ENCODE measurements around the gene POU6F2.

POU6F2 gene

DNA sequence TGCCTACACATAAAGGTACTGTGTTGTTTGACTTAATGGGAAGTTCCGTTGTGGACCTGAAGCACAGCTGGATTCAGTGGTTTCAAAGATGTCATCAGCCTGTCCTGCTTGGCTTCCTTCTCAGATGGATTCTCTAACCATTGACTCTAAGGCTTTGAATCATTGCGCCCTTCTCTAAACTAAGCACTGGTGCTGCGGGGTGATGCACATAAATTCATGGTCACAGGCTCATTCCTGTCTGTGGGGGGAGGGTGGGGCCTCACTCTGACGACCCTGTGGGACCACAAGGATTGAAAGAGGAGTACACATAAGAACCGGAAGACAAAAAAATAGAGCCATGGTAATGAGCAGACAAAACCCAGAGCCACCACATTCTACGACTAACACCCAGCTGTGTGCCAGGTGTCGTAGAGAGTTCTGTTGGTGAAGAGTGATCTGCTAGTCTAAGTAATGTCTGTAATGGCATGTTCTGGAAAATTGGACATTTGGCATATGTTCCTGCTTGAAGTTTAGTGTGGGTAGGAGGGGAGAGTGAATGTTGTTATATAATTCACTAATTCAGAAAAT lies 491.2 kb downstream of the POU6F2 start:
- H3K4me3 ChIP-seq (ENCODE audit: low read depth, low read length) = no peak overlapping the region
- TF ChIP-seq, protein P1, sequence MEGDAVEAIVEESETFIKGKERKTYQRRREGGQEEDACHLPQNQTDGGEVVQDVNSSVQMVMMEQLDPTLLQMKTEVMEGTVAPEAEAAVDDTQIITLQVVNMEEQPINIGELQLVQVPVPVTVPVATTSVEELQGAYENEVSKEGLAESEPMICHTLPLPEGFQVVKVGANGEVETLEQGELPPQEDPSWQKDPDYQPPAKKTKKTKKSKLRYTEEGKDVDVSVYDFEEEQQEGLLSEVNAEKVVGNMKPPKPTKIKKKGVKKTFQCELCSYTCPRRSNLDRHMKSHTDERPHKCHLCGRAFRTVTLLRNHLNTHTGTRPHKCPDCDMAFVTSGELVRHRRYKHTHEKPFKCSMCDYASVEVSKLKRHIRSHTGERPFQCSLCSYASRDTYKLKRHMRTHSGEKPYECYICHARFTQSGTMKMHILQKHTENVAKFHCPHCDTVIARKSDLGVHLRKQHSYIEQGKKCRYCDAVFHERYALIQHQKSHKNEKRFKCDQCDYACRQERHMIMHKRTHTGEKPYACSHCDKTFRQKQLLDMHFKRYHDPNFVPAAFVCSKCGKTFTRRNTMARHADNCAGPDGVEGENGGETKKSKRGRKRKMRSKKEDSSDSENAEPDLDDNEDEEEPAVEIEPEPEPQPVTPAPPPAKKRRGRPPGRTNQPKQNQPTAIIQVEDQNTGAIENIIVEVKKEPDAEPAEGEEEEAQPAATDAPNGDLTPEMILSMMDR (IDR thresholded peaks at IDR 0.05; ENCODE audit: low read depth, low read length) = no peak

DNA sequence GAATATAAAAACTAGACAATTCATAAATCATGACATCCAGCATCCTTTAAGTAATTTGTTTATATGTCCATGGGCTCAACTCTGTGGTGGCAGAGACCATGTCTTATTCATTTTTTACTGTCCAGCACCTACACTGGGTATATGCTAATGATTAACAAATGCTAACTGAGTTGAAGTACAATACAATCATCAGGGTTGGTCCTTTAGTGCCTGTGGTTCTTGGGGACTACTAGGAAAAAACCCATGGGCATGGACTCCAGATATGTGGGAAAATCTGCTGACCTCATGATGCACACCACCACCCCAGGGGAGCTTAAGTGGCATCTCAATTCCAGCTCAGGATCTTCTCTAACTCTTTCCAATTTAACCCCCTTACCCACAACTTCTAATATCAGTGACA lies 503.2 kb downstream of the POU6F2 start:
- no peak overlapping the region for H3K4me3 ChIP-seq (ENCODE audit: low read depth, low read length)
- TF ChIP-seq, protein P1 (IDR thresholded peaks at IDR 0.05; ENCODE audit: low read depth, low read length) = no peak

DNA sequence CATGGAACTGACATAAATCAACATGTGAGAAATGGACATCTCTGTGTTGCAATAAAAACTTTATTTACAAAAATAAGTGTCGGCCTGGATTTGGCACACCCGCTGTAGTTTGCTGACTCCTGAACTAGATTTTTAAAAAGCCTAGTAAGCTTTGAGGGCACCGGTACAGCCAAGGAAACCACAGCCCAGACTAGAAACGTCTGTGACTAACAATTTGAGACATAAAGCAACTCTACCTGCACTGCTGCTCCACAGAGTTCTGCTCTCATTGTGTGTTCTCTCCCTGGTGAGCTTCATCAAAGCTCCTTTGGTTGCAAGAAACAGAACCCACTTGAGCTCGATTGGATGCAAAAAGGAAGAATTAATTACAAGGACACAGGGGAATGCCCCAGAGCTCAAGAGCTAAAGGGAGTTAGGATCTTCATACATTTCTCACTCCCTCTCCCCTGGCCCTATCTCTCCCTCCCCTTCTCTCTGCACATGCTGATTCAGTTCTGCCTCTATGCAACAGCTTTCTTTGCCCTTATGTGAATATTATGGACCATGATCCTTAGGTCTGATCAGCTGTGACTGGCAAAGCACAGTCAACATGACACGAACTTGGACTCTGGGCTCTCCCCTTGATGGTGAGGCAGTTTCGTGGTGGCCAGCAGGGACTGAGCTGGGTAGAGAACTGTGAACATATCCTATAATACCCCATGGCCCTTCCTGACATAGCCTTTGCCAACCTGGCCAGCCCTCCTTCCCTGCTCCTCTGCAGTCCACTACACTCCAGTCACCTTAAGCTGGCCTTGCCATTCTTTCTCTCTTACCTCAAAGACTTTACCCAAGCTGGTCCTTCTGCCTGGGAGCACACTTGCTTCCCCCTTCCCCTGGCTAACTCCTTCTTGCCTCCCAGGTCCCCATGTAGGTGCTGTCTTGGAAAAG lies 511.0 kb downstream of the POU6F2 start:
- TF ChIP-seq, protein P1 (IDR thresholded peaks at IDR 0.05; ENCODE audit: low read depth, low read length) = no peak
- H3K4me3 ChIP-seq (ENCODE audit: low read depth, low read length) = no peak overlapping the region

DNA sequence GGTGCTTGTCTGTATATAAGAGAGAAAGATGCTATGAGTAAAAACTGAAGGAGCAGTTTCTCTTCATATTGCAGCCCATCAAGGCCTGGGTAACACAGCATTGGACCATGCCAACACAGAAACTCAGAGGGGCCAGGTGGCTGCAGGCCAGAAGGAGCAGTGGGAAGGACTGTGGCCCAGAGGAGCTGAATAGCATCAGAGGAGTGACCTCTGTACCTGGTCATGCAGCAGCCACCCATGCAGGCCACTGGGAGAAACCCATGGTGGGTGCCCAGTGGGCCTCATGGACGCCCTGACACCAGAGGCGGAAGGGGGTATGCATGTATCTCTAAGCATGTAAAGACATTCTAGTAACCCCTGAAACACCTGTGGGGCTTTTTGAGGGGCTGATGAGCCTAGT lies 512.6 kb downstream of the POU6F2 start:
- TF ChIP-seq, protein P1 (IDR thresholded peaks at IDR 0.05; ENCODE audit: low read depth, low read length) = no peak
- no peak overlapping the region for H3K4me3 ChIP-seq (ENCODE audit: low read depth, low read length)

- no peak overlapping the region for H3K4me3 ChIP-seq (ENCODE audit: low read depth, low read length)
- TF ChIP-seq, protein P1 (IDR thresholded peaks at IDR 0.05; ENCODE audit: low read depth, low read length) = no peak
Observed at GRCh38 chr7:39493934-39494333, 516.2 kb downstream of the POU6F2 start.

DNA sequence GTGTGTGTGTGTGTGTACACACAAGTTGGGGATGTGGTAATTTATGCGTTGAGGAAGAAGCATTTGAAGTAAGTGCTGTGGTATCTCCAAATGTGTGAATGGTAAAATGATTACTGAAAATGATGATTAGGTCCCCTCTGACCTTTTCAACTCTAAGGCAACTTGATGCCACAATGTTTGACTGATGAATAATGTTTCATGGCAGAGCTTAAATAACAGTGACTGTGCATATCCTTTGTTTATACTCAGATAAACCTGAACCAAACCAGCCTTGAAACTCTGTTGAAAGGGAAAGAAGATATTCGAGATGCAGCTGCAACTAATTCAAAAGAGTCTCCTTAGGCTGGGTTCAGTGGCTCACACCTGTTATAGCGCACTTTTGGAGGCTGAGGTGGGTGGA lies 523.6 kb downstream of the POU6F2 start:
- no peak overlapping the region for H3K4me3 ChIP-seq (ENCODE audit: low read depth, low read length)
- TF ChIP-seq, protein P1 (IDR thresholded peaks at IDR 0.05; ENCODE audit: low read depth, low read length) = no peak

GRCh38 chr7:39504963-39505362 lies 527.3 kb downstream of the POU6F2 start:
- TF ChIP-seq, protein P1 (IDR thresholded peaks at IDR 0.05; ENCODE audit: low read depth, low read length) = no peak

More at GRCh38 chr7:39504963-39505362, 527.3 kb downstream of the POU6F2 start:
- no peak overlapping the region for H3K4me3 ChIP-seq (ENCODE audit: low read depth, low read length)

Data from WI38 (cell line).